Tongue (tissue), 2 donors: ENCODE measurements around the gene MYLK4. TPM values are rescaled to one million over a fixed set of nuclear protein-coding genes. Genes with fewer than 3 reads are reported as not detected.

Source experiments
- DNase-seq: peaks from one replicate; pipeline ENCODE4 v3.0.0-alpha.2; 2015
- total RNA-seq: library from RNA; depleted of rRNA; stranded (reverse); fragments of >200 nt; gene quantifications from one replicate; pipeline ENCODE4 v1.2.3, GENCODE V29; 2014

Gene MYLK4
- total RNA-seq, 1 donor from 2014 or later: 14.9 TPM

GRCh38 chr6:2656460-2657079, 94.2 kb downstream of the MYLK4 start:
- DNase-seq: peak; percentile 20

GRCh38 chr6:2655844-2656433, 94.8 kb downstream of the MYLK4 start:
- no peak for DNase-seq

GRCh38 chr6:2653369-2654032, 97.2 kb downstream of the MYLK4 start:
- no peak for DNase-seq

- no peak for DNase-seq
Observed at GRCh38 chr6:2652611-2653010, 98.1 kb downstream of the MYLK4 start.

GRCh38 chr6:2651961-2652360, 98.8 kb downstream of the MYLK4 start:
- no peak for DNase-seq

GRCh38 chr6:2651536-2651935, 99.2 kb downstream of the MYLK4 start:
- no peak for DNase-seq

- no peak for DNase-seq
Observed at GRCh38 chr6:2646346-2646745, 104.4 kb downstream of the MYLK4 start.

DNA sequence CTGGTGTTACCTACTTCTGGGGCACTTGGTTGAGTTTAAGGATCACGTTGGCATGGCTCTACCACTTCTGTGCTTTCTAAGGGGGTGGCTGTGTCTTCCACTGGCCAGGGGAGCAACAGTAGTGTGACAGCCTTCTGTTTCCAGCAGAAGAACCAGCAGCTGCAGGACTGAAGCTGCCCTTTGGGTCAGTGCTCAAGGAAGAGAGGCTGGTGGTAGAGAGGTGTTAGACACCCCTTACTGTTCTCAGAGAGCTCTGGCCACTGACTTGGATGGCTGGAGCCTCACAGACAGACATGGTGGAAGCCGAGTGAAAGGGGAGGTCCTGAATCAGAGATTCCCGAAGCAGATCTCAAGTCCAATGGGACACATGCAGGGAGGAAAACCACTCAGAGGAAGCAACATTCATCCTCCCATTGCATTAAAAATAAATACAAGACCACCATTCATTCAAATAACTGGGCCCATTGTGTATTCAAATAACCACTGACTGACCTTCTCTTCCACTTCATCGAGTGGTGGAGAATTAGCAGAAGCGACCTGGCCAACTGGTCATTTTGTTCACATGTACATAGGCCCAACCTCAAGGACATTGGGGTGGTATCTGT, 106.7 kb downstream of the MYLK4 start:
- no peak for DNase-seq

DNA sequence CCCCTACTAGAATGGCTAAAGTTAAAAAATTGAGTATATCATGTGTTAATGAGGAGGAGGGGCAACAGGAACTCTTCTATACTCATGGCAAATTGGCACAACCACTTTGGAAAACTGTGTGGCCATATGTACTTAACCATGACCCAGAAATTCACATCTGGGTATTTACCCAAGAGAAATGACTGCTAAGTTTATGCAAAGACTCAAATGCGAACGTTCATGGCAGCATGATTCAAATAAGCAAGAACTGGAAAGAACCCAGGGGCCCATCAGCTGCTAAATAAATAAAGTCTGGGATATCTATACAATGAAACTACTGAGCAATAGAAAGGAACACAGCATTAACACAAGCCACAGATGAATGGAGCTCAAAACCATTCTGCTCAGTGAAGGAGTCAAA, 107.6 kb downstream of the MYLK4 start:
- DNase-seq: no peak

GRCh38 chr6:2641044-2641725, 109.5 kb downstream of the MYLK4 start:
- DNase-seq: no peak

DNA sequence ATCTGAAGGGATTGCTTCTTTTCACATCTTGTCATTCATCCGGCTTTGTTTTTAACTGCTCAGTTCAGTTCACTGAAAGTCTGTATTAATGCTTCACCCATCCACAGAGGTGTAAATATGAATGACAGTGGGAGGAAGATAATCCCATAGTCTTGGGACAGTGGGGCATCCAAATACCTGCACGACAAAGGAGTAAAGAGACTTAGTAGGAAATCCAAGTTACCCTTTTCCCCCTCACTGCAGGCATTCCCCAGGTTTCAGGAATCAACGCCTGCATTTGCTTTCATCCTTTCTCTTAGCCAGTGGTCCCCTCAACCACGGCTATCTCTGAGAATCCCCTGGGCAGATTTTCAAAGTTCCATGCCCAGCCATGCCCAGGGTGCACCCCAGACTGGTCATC, 110.2 kb downstream of the MYLK4 start:
- DNase-seq: no peak

DNA sequence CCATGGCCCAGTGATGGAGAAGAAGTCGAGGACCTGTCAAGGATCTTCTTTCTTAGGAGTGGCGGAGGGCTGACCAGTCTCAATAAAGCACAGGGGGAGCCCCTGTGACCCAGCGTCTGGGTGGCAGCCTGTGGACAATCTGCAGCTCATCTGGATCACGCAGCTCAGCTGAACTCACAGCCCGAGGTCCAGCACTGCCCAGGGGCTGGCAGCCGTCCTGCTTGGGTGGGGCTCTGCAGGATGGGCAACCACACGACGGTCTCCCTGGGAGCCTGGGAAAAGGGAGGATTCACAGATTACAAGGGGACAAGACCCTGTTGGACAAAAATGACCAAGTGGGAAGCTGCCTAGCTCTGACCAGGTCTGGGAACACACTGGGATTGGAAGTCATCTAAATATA, 110.8 kb downstream of the MYLK4 start:
- no peak for DNase-seq

DNA sequence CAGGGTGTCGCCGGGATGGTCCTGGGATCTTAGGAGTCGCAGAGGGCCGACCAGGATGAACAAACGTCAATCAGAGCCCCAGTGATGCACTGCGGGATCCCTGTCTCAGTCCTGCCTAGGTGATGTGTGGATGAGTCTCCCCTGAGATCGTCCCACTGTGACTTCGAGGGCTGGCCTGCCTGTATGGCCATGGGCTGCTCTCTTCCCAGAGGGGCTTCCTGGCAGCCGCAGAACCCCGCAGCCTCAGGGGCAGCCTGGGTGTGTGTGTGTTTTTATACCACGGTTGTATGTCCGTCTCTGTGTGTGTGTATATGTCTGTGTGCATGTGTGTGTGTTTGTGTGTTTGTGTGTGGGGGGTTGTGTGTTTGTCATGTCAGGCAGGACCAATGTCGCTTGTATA, 111.6 kb downstream of the MYLK4 start:
- no peak for DNase-seq

DNA sequence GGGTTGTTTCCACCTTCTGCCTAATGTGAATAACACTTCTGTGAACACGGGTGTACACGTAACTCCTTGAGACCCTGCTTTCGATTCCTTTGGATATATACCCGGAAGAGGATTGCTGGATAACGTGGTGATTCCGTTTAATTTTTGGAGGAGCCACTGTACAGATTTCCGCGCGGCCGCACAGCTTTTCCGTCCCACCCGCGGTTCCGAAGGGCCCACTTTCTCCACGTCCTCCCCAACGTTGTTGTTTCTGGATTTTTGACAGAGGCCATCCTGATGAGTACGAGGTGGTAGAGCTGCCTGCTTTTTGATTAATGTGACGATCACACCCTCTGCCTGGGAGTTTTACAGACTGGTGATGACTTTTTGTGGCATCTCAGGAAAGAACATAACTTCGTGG, 114.0 kb downstream of the MYLK4 start:
- no peak for DNase-seq

- no peak for DNase-seq
Observed at GRCh38 chr6:2635911-2636310, 114.8 kb downstream of the MYLK4 start.

GRCh38 chr6:2634139-2634964, 116.4 kb downstream of the MYLK4 start:
- DNase-seq: peak; percentile 92

- DNase-seq: no peak
Observed at GRCh38 chr6:2633736-2634135, 117.0 kb downstream of the MYLK4 start.

- DNase-seq: no peak
Observed at GRCh38 chr6:2632976-2633584, 117.6 kb downstream of the MYLK4 start.

DNA sequence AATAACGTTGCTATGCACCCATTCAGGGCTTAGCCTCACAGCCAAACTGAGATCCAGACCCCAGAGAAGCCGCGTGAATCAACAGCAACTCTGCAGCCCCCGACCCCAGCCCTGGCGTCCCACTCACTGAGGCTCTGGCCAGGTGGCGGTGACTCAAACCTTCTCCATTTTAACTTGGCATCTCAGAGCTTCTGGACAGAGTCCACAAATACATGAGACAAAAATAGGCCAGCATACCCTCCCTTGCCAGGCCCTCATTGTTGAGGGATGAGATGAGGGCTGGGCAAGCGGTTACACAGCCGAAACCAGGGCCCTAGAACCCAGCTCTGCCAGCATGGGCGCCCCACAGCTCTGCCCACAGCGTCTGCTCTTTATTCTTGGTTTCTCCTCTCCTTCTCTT, 118.4 kb downstream of the MYLK4 start:
- peak; percentile 82 for DNase-seq

- peak; percentile 56 for DNase-seq
Observed at GRCh38 chr6:2630891-2631571, 119.7 kb downstream of the MYLK4 start.

GRCh38 chr6:2630359-2630758, 120.4 kb downstream of the MYLK4 start:
- DNase-seq: no peak
